IMR-90 (cell line): Measurements from ENCODE around the gene ARHGEF40. TPM values are rescaled to one million over a fixed set of nuclear protein-coding genes. Genes with fewer than 3 reads are reported as not detected.

ENCODE experiments used
- ATAC-seq: fragments of 200-7000 bp; cut with Tn5 transposase; 2 replicates; pipeline ENCODE4 v1.9.1; 2020; ENCODE audit warnings: low read depth, mild to moderate bottlenecking, moderate library complexity
- BruUV-seq: library from RNA; stranded (reverse); fragments of 400-500 nt; replicated peaks from 2 replicates; lab custom pipeline; 2021; lab: Mats Ljungman, UMichigan
- CTCF ChIA-PET: fragments of 300-600 bp; formaldehyde crosslinking; extraction: SDS; loops from one replicate; lab custom pipeline; 2021; ENCODE audit warnings: antibody characterized with exemption; lab: Yijun Ruan, JAX
- POLR2A ChIA-PET: fragments of 300-600 bp; sonication (Branson Sonifier 250); formaldehyde crosslinking; loops from one replicate; lab custom pipeline; 2022; ENCODE audit warnings: antibody characterized with exemption; ENCODE audit not compliant: unreplicated experiment; lab: Charles Lee
- DNase-seq: peaks from one replicate; pipeline ENCODE4 v3.0.0; 2013
- H2AFZ ChIP-seq: replicated peaks from 2 replicates; pipeline ENCODE3; 2013; ENCODE audit warnings: low read length, mild to moderate bottlenecking; ENCODE audit not compliant: poor library complexity
- H2AK5ac ChIP-seq: 2 replicates; pipeline ENCODE4 v1.6.1; 2013; ENCODE audit warnings: low read depth, low read length, inconsistent platforms
- H2AK9ac ChIP-seq: replicated peaks from 2 replicates; pipeline ENCODE3; 2013; ENCODE audit warnings: mild to moderate bottlenecking, low read depth, low read length, moderate library complexity; ENCODE audit not compliant: poor library complexity
- H2BK120ac ChIP-seq: 2 replicates; pipeline ENCODE4 v1.6.1; 2013; ENCODE audit warnings: low read depth, low read length, inconsistent platforms
- H2BK15ac ChIP-seq: 3 replicates; pipeline ENCODE4 v1.6.1; 2013; ENCODE audit warnings: low read depth, low read length, inconsistent platforms
- H2BK20ac ChIP-seq: 2 replicates; pipeline ENCODE4 v1.6.1; 2013; ENCODE audit warnings: low read depth, mild to moderate bottlenecking, inconsistent platforms, low read length, moderate library complexity
- H2BK5ac ChIP-seq: 2 replicates; pipeline ENCODE4 v1.6.1; 2013; ENCODE audit warnings: mild to moderate bottlenecking, low read depth, low read length, inconsistent platforms; ENCODE audit not compliant: poor library complexity, severe bottlenecking
- H3K14ac ChIP-seq: replicated peaks from 2 replicates; pipeline ENCODE4 v1.6.1; 2013; ENCODE audit warnings: low read depth, low read length, inconsistent platforms
- H3K18ac ChIP-seq: 2 replicates; pipeline ENCODE4 v1.6.1; 2013; ENCODE audit warnings: low read depth, low read length, control low read depth
- H3K23ac ChIP-seq: 2 replicates; pipeline ENCODE4 v1.6.1; 2013; ENCODE audit warnings: low read depth, low read length, inconsistent platforms
- H3K27ac ChIP-seq: 2 replicates; pipeline ENCODE4 v1.5.1; 2013; ENCODE audit warnings: mild to moderate bottlenecking, control low read depth, low read length; ENCODE audit not compliant: insufficient read depth
- H3K27me3 ChIP-seq: 2 replicates; pipeline ENCODE4 v1.6.1; 2013; ENCODE audit warnings: low read length; ENCODE audit not compliant: control insufficient read depth, insufficient read depth
- H3K36me3 ChIP-seq: 2 replicates; pipeline ENCODE4 v1.6.1; 2013; ENCODE audit warnings: low read length, mixed read lengths; ENCODE audit not compliant: control insufficient read depth, insufficient read depth
- H3K4ac ChIP-seq: 2 replicates; pipeline ENCODE4 v1.6.1; 2013; ENCODE audit warnings: low read depth, low read length, inconsistent platforms
- H3K4me1 ChIP-seq: 2 replicates; pipeline ENCODE4 v1.6.1; 2013; ENCODE audit warnings: low read length, mixed read lengths; ENCODE audit not compliant: control insufficient read depth, insufficient read depth
- H3K4me2 ChIP-seq: 2 replicates; pipeline ENCODE4 v1.6.1; 2013; ENCODE audit warnings: low read depth, mild to moderate bottlenecking, control low read depth, low read length, moderate library complexity
- H3K4me3 ChIP-seq: 2 replicates; pipeline ENCODE4 v1.5.1; 2013; ENCODE audit warnings: low read depth, mild to moderate bottlenecking, control low read depth, low read length, moderate library complexity; ENCODE audit not compliant: insufficient read depth
- H3K56ac ChIP-seq: 2 replicates; pipeline ENCODE4 v1.6.1; 2013; ENCODE audit warnings: low read length, inconsistent platforms; ENCODE audit not compliant: insufficient read depth; ENCODE audit errors: extremely low read depth
- H3K79me1 ChIP-seq, 2 experiments: 2 replicates each; pipeline ENCODE4 v1.6.1; 2013; ENCODE audit warnings: low read length in 2 of 2, inconsistent platforms in 1 of 2, low read depth in 1 of 2
- H3K9ac ChIP-seq: 2 replicates; pipeline ENCODE4 v1.6.1; 2013; ENCODE audit warnings: low read depth, low read length, control low read depth
- H3K9me1 ChIP-seq: 2 replicates; pipeline ENCODE4 v1.6.1; 2013; ENCODE audit warnings: low read length, inconsistent platforms; ENCODE audit not compliant: insufficient read depth
- H3K9me3 ChIP-seq: 2 replicates; pipeline ENCODE4 v1.6.1; 2013; ENCODE audit warnings: low read length; ENCODE audit not compliant: control insufficient read depth, insufficient read depth
- H4K20me1 ChIP-seq: 2 replicates; pipeline ENCODE4 v1.6.1; 2013; ENCODE audit warnings: low read length, inconsistent platforms; ENCODE audit not compliant: insufficient read depth
- H4K5ac ChIP-seq: 2 replicates; pipeline ENCODE4 v1.6.1; 2013; ENCODE audit warnings: mild to moderate bottlenecking, low read depth, low read length, control low read depth
- H4K8ac ChIP-seq, 2 experiments: 2 replicates each; pipeline ENCODE4 v1.6.1; 2013; ENCODE audit warnings: low read depth in 2 of 2, low read length in 2 of 2, control low read depth in 1 of 2, inconsistent platforms in 1 of 2
- H4K91ac ChIP-seq: 2 replicates; pipeline ENCODE4 v1.6.1; 2013; ENCODE audit warnings: low read depth, low read length, inconsistent platforms; ENCODE audit not compliant: insufficient read depth
- BHLHE40 ChIP-seq: fragments of 150-350 bp; IDR thresholded peaks from 2 replicates; pipeline ENCODE4 v1.6.1; 2016; ENCODE audit warnings: mild to moderate bottlenecking, low read depth, low read length
- CEBPB ChIP-seq: IDR thresholded peaks from 2 replicates; pipeline ENCODE4 v1.6.1; 2012; ENCODE audit warnings: low read depth, low read length, improper control_type of control experiment
- CHD1 ChIP-seq: IDR thresholded peaks from 2 replicates; pipeline ENCODE4 v1.6.1; 2012; ENCODE audit warnings: low read depth, low read length, improper control_type of control experiment
- ELK1 ChIP-seq: fragments of 150-350 bp; IDR thresholded peaks from 2 replicates; pipeline ENCODE4 v1.6.1; 2016; ENCODE audit warnings: low read depth, mild to moderate bottlenecking, low read length, moderate library complexity, borderline replicate concordance
- FOS ChIP-seq: fragments of 150-350 bp; IDR thresholded peaks from 2 replicates; pipeline ENCODE4 v1.6.1; 2016; ENCODE audit warnings: low read depth, low read length
- MAFK ChIP-seq: IDR thresholded peaks from 2 replicates; pipeline ENCODE4 v1.6.1; 2012; ENCODE audit warnings: low read depth, low read length, improper control_type of control experiment
- MAZ ChIP-seq: IDR thresholded peaks from 2 replicates; pipeline ENCODE4 v1.6.1; 2012; ENCODE audit warnings: low read depth, mild to moderate bottlenecking, low read length, improper control_type of control experiment, moderate library complexity, borderline replicate concordance
- NFE2L2 ChIP-seq: fragments of 150-350 bp; IDR thresholded peaks from 2 replicates; pipeline ENCODE4 v1.6.1; 2016; ENCODE audit warnings: low read depth, mild to moderate bottlenecking, low read length
- POLR2A ChIP-seq: IDR thresholded peaks from 2 replicates; pipeline ENCODE4 v1.6.1; 2012; ENCODE audit warnings: mild to moderate bottlenecking, low read depth, low read length
- RAD21 ChIP-seq: IDR thresholded peaks from 2 replicates; pipeline ENCODE4 v1.6.1; 2012; ENCODE audit warnings: low read length, improper control_type of control experiment
- RCOR1 ChIP-seq: IDR thresholded peaks from 2 replicates; pipeline ENCODE4 v1.6.1; 2012; ENCODE audit warnings: mild to moderate bottlenecking, low read length, improper control_type of control experiment; ENCODE audit not compliant: insufficient replicate concordance
- RFX5 ChIP-seq: IDR thresholded peaks from 2 replicates; pipeline ENCODE4 v1.8.0; 2012; ENCODE audit warnings: low read depth, mild to moderate bottlenecking, low read length, moderate library complexity
- SMC3 ChIP-seq: fragments of 150-350 bp; IDR thresholded peaks from 2 replicates; pipeline ENCODE4 v1.6.1; 2016; ENCODE audit warnings: low read depth, mild to moderate bottlenecking, antibody characterized with exemption, low read length, moderate library complexity
- USF2 ChIP-seq: fragments of 150-350 bp; IDR thresholded peaks from 2 replicates; pipeline ENCODE4 v1.6.1; 2017; ENCODE audit warnings: mild to moderate bottlenecking, antibody characterized with exemption, low read length, low read depth
- WGBS, 2 experiments: methylation state at CpG; one replicate each; pipeline versions ENCODE4 v1.1.5 to v1.1.7; 2013; ENCODE audit warnings: missing lambda C conversion rate in 2 of 2; ENCODE audit not compliant: insufficient read length in 1 of 2; ENCODE audit errors: extremely low coverage in 2 of 2; 5-methylcytosine and 5-hydroxymethylcytosine counted together
- dilution Hi-C: fragments of 300-500 bp; cut with HindIII; formaldehyde crosslinking; loops from one replicate; pipeline ENCODE4 v1.14.3; 2018; ENCODE audit warnings: low sequenced_read_pairs; ENCODE audit not compliant: unreplicated experiment
- in situ Hi-C: fragments of 300-500 bp; cut with MboI; formaldehyde crosslinking; loops from 3 replicates; pipeline ENCODE4 v1.14.3; 2019; ENCODE audit warnings: low sequenced_read_pairs, inconsistent platforms, mixed read lengths
- intact Hi-C: fragments of 100-400 bp; cut with micrococcal nuclease; formaldehyde crosslinking; loops from 2 replicates; pipeline ENCODE4 v1.10.0; 2022
- polyA plus RNA-seq, 3 experiments: library from polyadenylated mRNA; depleted of rRNA; stranded (reverse); fragments of >200 nt; gene quantifications; 2 replicates each; pipeline ENCODE4 v1.2.3, GENCODE V29; 2012; ENCODE audit warnings: low replicate concordance in 1 of 3
- total RNA-seq: library from RNA; depleted of rRNA; stranded (reverse); fragments of >200 nt; gene quantifications from 2 replicates; pipeline ENCODE4 v1.2.3, GENCODE V29; 2012
- TF ChIP-seq, protein P1 (sequence below): conservative IDR thresholded peaks from 2 replicates; pipeline ENCODE4 v1.5.1; 2012; ENCODE audit warnings: mild to moderate bottlenecking, low read depth, low read length, improper control_type of control experiment

The ARHGEF40 gene
- total and polyA plus RNA-seq, 2 of the 4 experiments (the other 2 are of a cell fraction) = 18.1 to 58.4 TPM

DNA sequence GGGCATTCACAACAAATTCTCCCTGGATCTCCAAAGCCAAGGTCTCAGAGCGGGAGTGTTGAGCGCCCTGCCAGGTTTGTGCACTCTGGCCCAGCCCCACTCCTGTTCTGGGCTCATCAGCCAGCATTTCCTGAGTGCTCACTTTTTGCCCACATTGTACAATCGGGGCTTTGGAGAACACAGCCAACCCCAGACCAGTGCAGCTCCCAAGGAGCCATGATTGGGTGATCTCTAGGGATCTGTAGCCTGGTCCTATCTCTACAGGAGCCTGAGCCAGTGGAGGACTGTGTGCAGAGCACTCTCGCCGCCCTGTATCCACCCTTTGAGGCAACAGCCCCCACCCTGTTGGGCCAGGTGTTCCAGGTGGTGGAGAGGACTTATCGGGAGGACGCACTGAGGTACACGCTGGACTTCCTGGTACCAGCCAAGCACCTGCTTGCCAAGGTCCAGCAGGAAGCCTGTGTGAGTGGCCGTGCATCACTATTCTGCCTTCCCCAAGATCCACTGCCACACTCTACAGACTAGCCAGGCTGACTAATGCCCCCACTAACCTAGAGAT is 2.8 kb downstream of the ARHGEF40 start:
- Histone ChIP-seq H3K4me2 (no peak overlapping the region), H3K9me1 (peaks cover 10% of the 10 kb centered on the region), H2BK15ac (0 out of 3 replicates have a peak overlapping the region, but pooled peaks have one; percentile 40), H2BK20ac (no peak overlapping the region), H4K20me1 (peaks cover 10% of the 10 kb centered on the region), H3K4me1 (peaks cover 22% of the 10 kb centered on the region), H2AK9ac (peak overlapping the region; percentile 73), H3K79me1 (peaks cover 29 to 61% of the 10 kb centered on the region in 2 experiments), H3K4ac (peak overlapping the region; percentile 81; the same call in 1 of the 2 replicates), H2BK5ac (peak overlapping the region; percentile 97), H3K14ac (0 out of 2 replicates have a peak overlapping the region, but pooled peaks have one; percentile 64), H3K27me3 (no peaks in the 10 kb centered on the region), H2AK5ac (peak overlapping the region; percentile 63), H3K36me3 (peaks cover 47% of the 10 kb centered on the region), H4K8ac (no peak overlapping the region), H3K9me3 (no peaks in the 10 kb centered on the region), H3K23ac (peak overlapping the region; percentile 82; the same call in 1 of the 2 replicates), H3K18ac (no peak overlapping the region), H2AFZ (no peak overlapping the region), H3K4me3 (no peak overlapping the region), H3K27ac (peak overlapping the region; percentile 96; the same call in 1 of the 2 replicates), H2BK120ac (no peak overlapping the region; the same call in 1 of the 2 replicates), H3K9ac (no peak overlapping the region; the same call in 1 of the 2 replicates), H4K91ac (no peak overlapping the region), H3K56ac (no peak overlapping the region), H4K5ac (no peak overlapping the region)
- ChIA-PET POLR2A (interaction anchor here (0.5 kb wide), 1 partner anchor 16 kb away, joined by 3 read pairs; no protein-coding TSS in a partner anchor), CTCF (interaction anchor here (1.3 to 2.8 kb wide), 4 partner anchors 10 to 58 kb away, joined by 3 to 18 read pairs (median 6); no protein-coding TSS in a partner anchor)
- intact Hi-C loops = no loop called here
- ATAC-seq (no peak), DNase-seq (no peak)
- TF ChIP-seq USF2 (no peak), ELK1 (no peak), MAFK (no peak), MAZ (no peak), POLR2A (no peak), CHD1 (no peak), CEBPB (no peak), FOS (no peak), RCOR1 (no peak), NFE2L2 (no peak), SMC3 (no peak), RAD21 (no peak), BHLHE40 (no peak), RFX5 (no peak)
- TF ChIP-seq, protein P1, sequence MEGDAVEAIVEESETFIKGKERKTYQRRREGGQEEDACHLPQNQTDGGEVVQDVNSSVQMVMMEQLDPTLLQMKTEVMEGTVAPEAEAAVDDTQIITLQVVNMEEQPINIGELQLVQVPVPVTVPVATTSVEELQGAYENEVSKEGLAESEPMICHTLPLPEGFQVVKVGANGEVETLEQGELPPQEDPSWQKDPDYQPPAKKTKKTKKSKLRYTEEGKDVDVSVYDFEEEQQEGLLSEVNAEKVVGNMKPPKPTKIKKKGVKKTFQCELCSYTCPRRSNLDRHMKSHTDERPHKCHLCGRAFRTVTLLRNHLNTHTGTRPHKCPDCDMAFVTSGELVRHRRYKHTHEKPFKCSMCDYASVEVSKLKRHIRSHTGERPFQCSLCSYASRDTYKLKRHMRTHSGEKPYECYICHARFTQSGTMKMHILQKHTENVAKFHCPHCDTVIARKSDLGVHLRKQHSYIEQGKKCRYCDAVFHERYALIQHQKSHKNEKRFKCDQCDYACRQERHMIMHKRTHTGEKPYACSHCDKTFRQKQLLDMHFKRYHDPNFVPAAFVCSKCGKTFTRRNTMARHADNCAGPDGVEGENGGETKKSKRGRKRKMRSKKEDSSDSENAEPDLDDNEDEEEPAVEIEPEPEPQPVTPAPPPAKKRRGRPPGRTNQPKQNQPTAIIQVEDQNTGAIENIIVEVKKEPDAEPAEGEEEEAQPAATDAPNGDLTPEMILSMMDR = no peak
- 83% methylated on average over 3 of the region's 9 CpGs; no CpG with 5 or more reads in 1 of the 2 experiments for WGBS, 2 experiments
- in situ Hi-C loops = no loop called here
- dilution Hi-C loops = no loop called here
- BruUV-seq = no TSS peak
